ENCODE results near the gene NPLOC4. TPM values are rescaled to one million over a fixed set of nuclear protein-coding genes. Genes with fewer than 3 reads are reported as not detected.

NPLOC4 gene
- polyA plus RNA-seq, 1 of the 3 experiments (the other 2 are of a cell fraction) = 88.6 TPM

- H3K4me3 ChIP-seq (ENCODE audit: low read depth in 2 of 2, low read length in 1 of 2) = no peak overlapping the region
- H3K79me2 ChIP-seq (ENCODE audit: insufficient read depth) = peaks cover 46% of the 10 kb centered on the region
- no peaks in the 10 kb centered on the region for H3K9me3 ChIP-seq
- H3K9ac ChIP-seq = no peak overlapping the region
- H3K4me2 ChIP-seq = no peak overlapping the region
- WGBS (ENCODE audit: low lambda C conversion rate) = 96% methylated on average over 11 of the region's 11 CpGs
- 0 out of 2 replicates have a peak, but pooled peaks cover 9% of the 10 kb centered on the region for H4K20me1 ChIP-seq (ENCODE audit: insufficient read depth)
- H3F3A ChIP-seq (replicated peaks; ENCODE audit: insufficient read depth) = peaks cover 11% of the 10 kb centered on the region
- ChIA-PET POLR2A (no interaction called here), CTCF (interaction anchor here (1.6 to 5.4 kb wide), 2 partner anchors 8 to 340 kb away, joined by 4 to 36 read pairs; no protein-coding TSS in a partner anchor)
- no peaks in the 10 kb centered on the region for H3K9me2 ChIP-seq
- H3K27ac ChIP-seq (ENCODE audit: low read depth in 2 of 2, low read length in 1 of 2) = no peak overlapping the region
- no peak for DNase-seq
- H3K4me1 ChIP-seq (ENCODE audit: control insufficient read depth in 1 of 2, insufficient read depth in 2 of 2, low read depth in 1 of 2, low read length in 1 of 2) = no peaks in the 10 kb centered on the region
- H3K27me3 ChIP-seq (ENCODE audit: insufficient read depth) = no peaks in the 10 kb centered on the region
- H2AFZ ChIP-seq (ENCODE audit: low read depth) = no peak overlapping the region
- H3K36me3 ChIP-seq (replicated peaks in 1 of 2; ENCODE audit: control insufficient read depth in 1 of 2, insufficient read depth in 2 of 2, low read length in 1 of 2) = peaks cover 56 to 89% of the 10 kb centered on the region in 2 experiments
- TF ChIP-seq CHD2 (IDR thresholded peaks at IDR 0.05; ENCODE audit: low read length, partially characterized antibody) (no peak), PBX3 (IDR thresholded peaks at IDR 0.05) (no peak), JUND (IDR thresholded peaks at IDR 0.05) (no peak), MXI1 (IDR thresholded peaks at IDR 0.05; ENCODE audit: low read depth, low read length) (no peak), FOXM1 (IDR thresholded peaks at IDR 0.05; ENCODE audit: low read depth) (no peak), POLR2AphosphoS5 (IDR thresholded peaks at IDR 0.05; ENCODE audit: low read depth, low read length) (no peak), USF1 (IDR thresholded peaks at IDR 0.05; ENCODE audit: borderline replicate concordance, low read depth) (no peak), SMC3 (IDR thresholded peaks at IDR 0.05; ENCODE audit: low read depth, low read length) (no peak), USF2 (IDR thresholded peaks at IDR 0.05; ENCODE audit: borderline replicate concordance, low read depth, low read length) (no peak), EP300 (IDR thresholded peaks at IDR 0.05; ENCODE audit: borderline replicate concordance in 1 of 2, low read depth in 1 of 2, low read length in 1 of 2) (no peak), REST (IDR thresholded peaks at IDR 0.05; ENCODE audit: low read depth, low read length) (no peak), RFX5 (IDR thresholded peaks at IDR 0.05; ENCODE audit: low read length) (no peak), FOSL2 (IDR thresholded peaks at IDR 0.05; ENCODE audit: borderline replicate concordance, low read depth) (no peak), NRF1 (IDR thresholded peaks at IDR 0.05; ENCODE audit: low read depth, low read length) (no peak)
Observed at GRCh38 chr17:81593105-81593871, 43.6 kb downstream of the NPLOC4 start.

Data from SK-N-SH (cell line).